HepG2 (cell line): ENCODE measurements around the gene TNIP1. TPM values are rescaled to one million over a fixed set of nuclear protein-coding genes. Genes with fewer than 3 reads are reported as not detected.

Source experiments
- ATAC-seq: fragments of 200-7000 bp; cut with Tn5 transposase; 3 replicates; pipeline ENCODE4 v1.9.1; 2020; ENCODE audit warnings: mild to moderate bottlenecking, moderate library complexity
- BruUV-seq: library from RNA; stranded (reverse); fragments of 400-500 nt; replicated peaks from 2 replicates; lab custom pipeline; 2021; lab: Mats Ljungman, UMichigan
- CTCF ChIA-PET: fragments of 300-600 bp; formaldehyde crosslinking; extraction: SDS; loops from one replicate; lab custom pipeline; 2021; ENCODE audit warnings: low total read pairs, inconsistent platforms, low intra/inter-chr PET ratio; lab: Yijun Ruan, JAX
- POLR2A ChIA-PET: fragments of 350-600 bp; sonication (Branson Sonifier 250); formaldehyde crosslinking; loops from one replicate; lab custom pipeline; 2020; ENCODE audit warnings: antibody characterized with exemption, inconsistent platforms; lab: Yijun Ruan, JAX
- DNase-seq: peaks from one replicate; pipeline ENCODE4 v3.0.0-alpha.2; 2015; ENCODE audit warnings: low spot score
- FAIRE-seq: peaks from 3 replicates; lab custom pipeline; 2011; peaks lifted over from hg19 to GRCh38; lab: Jason Lieb, UNC
- H2AFZ ChIP-seq: one replicate; pipeline ENCODE4 v1.6.1; 2011; ENCODE audit warnings: low read length, inconsistent platforms
- H3K27ac ChIP-seq: fragments of 300-600 bp; 3 replicates; pipeline ENCODE4 v1.8.0; 2011; ENCODE audit warnings: mixed run types, mild to moderate bottlenecking, mixed read lengths, low read length, inconsistent platforms; ENCODE audit not compliant: insufficient read depth; ENCODE audit errors: extremely low read length
- H3K27me3 ChIP-seq, 2 experiments: fragments of 200-600 bp in 1 of 2; 2 replicates in 1 of 2; 3 replicates in 1 of 2; pipeline versions ENCODE4 v1.6.0 to v1.8.0; 2011; ENCODE audit warnings: low read length in 2 of 2, mild to moderate bottlenecking in 2 of 2, moderate library complexity in 2 of 2, inconsistent platforms in 1 of 2; ENCODE audit not compliant: insufficient read depth in 2 of 2, control insufficient read depth in 1 of 2
- H3K36me3 ChIP-seq, 2 experiments: fragments of 200-600 bp in 1 of 2; replicated peaks in 1 of 2; 2 replicates in 1 of 2; 3 replicates in 1 of 2; pipeline versions ENCODE4 v1.5.1 to v1.8.0; 2011; ENCODE audit warnings: low read length in 2 of 2, inconsistent platforms in 1 of 2; ENCODE audit not compliant: insufficient read depth in 2 of 2, control insufficient read depth in 1 of 2
- H3K4me1 ChIP-seq: 2 replicates; pipeline ENCODE4 v1.5.1; 2012; ENCODE audit warnings: low read length, inconsistent platforms; ENCODE audit not compliant: insufficient read depth
- H3K4me2 ChIP-seq: 2 replicates; pipeline ENCODE4 v1.6.0; 2011; ENCODE audit warnings: low read depth, low read length, inconsistent platforms
- H3K4me3 ChIP-seq, 3 experiments: fragments of 200-600 bp in 1 of 3; sonication (generic), shearing (Covaris generic) in 1 of 3; replicated peaks in 1 of 3; 2 replicates each; pipeline ENCODE4 v1.5.1; 2011 to 2016; ENCODE audit warnings: low read length in 3 of 3, inconsistent platforms in 2 of 3, low read depth in 2 of 3, mild to moderate bottlenecking in 2 of 3, control low read depth in 1 of 3, mixed read lengths in 1 of 3; ENCODE audit not compliant: insufficient read depth in 1 of 3
- H3K79me2 ChIP-seq: one replicate; pipeline ENCODE4 v1.6.1; 2011; ENCODE audit warnings: low read length, inconsistent platforms; ENCODE audit not compliant: insufficient read depth
- H3K9ac ChIP-seq: 2 replicates; pipeline ENCODE4 v1.6.0; 2011; ENCODE audit warnings: mild to moderate bottlenecking, low read depth, low read length, inconsistent platforms; ENCODE audit not compliant: insufficient read depth
- H3K9me3 ChIP-seq: 2 replicates; pipeline ENCODE4 v1.5.1; 2012; ENCODE audit warnings: mild to moderate bottlenecking, low read length
- H4K20me1 ChIP-seq: 2 replicates; pipeline ENCODE4 v1.6.0; 2011; ENCODE audit warnings: inconsistent platforms, mild to moderate bottlenecking, low read length, moderate library complexity; ENCODE audit not compliant: insufficient read depth
- CREBL2 ChIP-seq: sonication (generic); formaldehyde crosslinking; IDR thresholded peaks from 2 replicates; pipeline ENCODE4 v1.8.1; 2023; ENCODE audit warnings: missing genetic modification reagents, mild to moderate bottlenecking, borderline replicate concordance
- CSRNP2 ChIP-seq: sonication (generic); formaldehyde crosslinking; conservative IDR thresholded peaks from 2 replicates; pipeline ENCODE4 v1.8.0; 2022; ENCODE audit warnings: low read depth, missing genetic modification reagents
- GMEB1 ChIP-seq: sonication (generic); formaldehyde crosslinking; IDR thresholded peaks from 2 replicates; pipeline ENCODE4 v1.5.1; 2020; ENCODE audit warnings: missing genetic modification reagents, mild to moderate bottlenecking, borderline replicate concordance
- IRF2 ChIP-seq: IDR thresholded peaks from 2 replicates; pipeline ENCODE4 v1.6.1; 2018; ENCODE audit warnings: missing genetic modification reagents, missing compliant biosample characterization
- KDM2A ChIP-seq: sonication (generic); formaldehyde crosslinking; IDR thresholded peaks from 2 replicates; pipeline ENCODE4 v1.4.0; 2020; ENCODE audit warnings: low read depth, missing genetic modification reagents, borderline replicate concordance
- NFATC3 ChIP-seq: sonication (generic); formaldehyde crosslinking; IDR thresholded peaks from 2 replicates; pipeline ENCODE4 v1.5.1; 2020; ENCODE audit warnings: mild to moderate bottlenecking, missing genetic modification reagents
- REPIN1 ChIP-seq: sonication (generic); formaldehyde crosslinking; IDR thresholded peaks from 2 replicates; pipeline ENCODE4 v1.8.0; 2022; ENCODE audit warnings: missing genetic modification reagents, low read depth, mild to moderate bottlenecking, borderline replicate concordance
- RXRA ChIP-seq: sonication (generic); formaldehyde crosslinking; IDR thresholded peaks from 2 replicates; pipeline ENCODE4 v1.5.1; 2020; ENCODE audit warnings: missing genetic modification reagents
- WGBS: methylation state at CpG from one replicate; pipeline ENCODE4 v1.1.6; 2017; ENCODE audit warnings: low lambda C conversion rate; 5-methylcytosine and 5-hydroxymethylcytosine counted together
- in situ Hi-C: cut with HindIII; loops from 2 replicates; pipeline ENCODE4 v1.10.0; 2017; ENCODE audit warnings: low pct_unique_long_range_greater_than_20kb; ENCODE audit not compliant: extremely low pct_ligation_motif_present
- intact Hi-C: fragments of 100-400 bp; cut with micrococcal nuclease; formaldehyde crosslinking; loops from one replicate; pipeline ENCODE4 v1.10.0; 2022; ENCODE audit not compliant: unreplicated experiment
- polyA plus RNA-seq, 8 experiments: library from polyadenylated mRNA; depleted of rRNA in 3 of 8; stranded (reverse) in 7 of 8; unstranded in 1 of 8; fragments of >200 nt; fragmentation: Illumina TruSeq in 4 of 8; extraction: Trizol in 4 of 8; gene quantifications; 2 replicates each; pipeline versions ENCODE4 v1.2.1 to v1.2.3, GENCODE V29; 2011 to 2016; ENCODE audit warnings: low read depth in 4 of 8, missing spikeins in 1 of 8, mixed read lengths in 1 of 8; ENCODE audit not compliant: insufficient read depth in 1 of 8
- total RNA-seq, 5 experiments: library from RNA; depleted of rRNA; stranded (reverse); fragments of >200 nt; fragmentation: Illumina TruSeq; extraction: Trizol; gene quantifications; 2 replicates each; pipeline ENCODE4 v1.2.3, GENCODE V29; 2016; ENCODE audit warnings: low read depth in 1 of 5

TNIP1 gene
- total and polyA plus RNA-seq, 2 of the 13 experiments (the other 11 are each of a cell fraction or from before 2014, with no cell fraction given): 26.2 to 45.9 TPM

GRCh38 chr5:151097820-151098767, 17.3 kb upstream of the TNIP1 start:
- no TSS peak for BruUV-seq
- Histone ChIP-seq H3K9me3 (no peaks in the 10 kb centered on the region), H3K27me3 (no peaks in the 10 kb centered on the region), H2AFZ (no peak overlapping the region), H3K36me3 (peaks cover 0 to 4% of the 10 kb centered on the region in 2 experiments; a peak in 4 of 5 replicates), H3K4me3 (no peak overlapping the region), H3K9ac (no peak overlapping the region), H3K27ac (no peak overlapping the region), H4K20me1 (no peaks in the 10 kb centered on the region), H3K4me2 (no peak overlapping the region), H3K79me2 (no peaks in the 10 kb centered on the region), H3K4me1 (peaks cover 43% of the 10 kb centered on the region)
- 80% methylated on average over 13 of the region's 16 CpGs for WGBS
- intact Hi-C loops: no loop called here
- in situ Hi-C loops: no loop called here
- DNase-seq: no peak
- FAIRE-seq: no peak
- POLR2A ChIA-PET: no interaction called here
- CTCF ChIA-PET: no interaction called here
- TF ChIP-seq CREBL2 (CRISPR knock-in tag) (no peak), GMEB1 (CRISPR knock-in tag) (no peak), CSRNP2 (CRISPR knock-in tag) (no peak), NFATC3 (CRISPR knock-in tag) (no peak), RXRA (CRISPR knock-in tag) (no peak), IRF2 (CRISPR knock-in tag) (no peak), KDM2A (no peak), REPIN1 (no peak)
- no peak for ATAC-seq
